Panc1 (cell line): ENCODE measurements around the gene GRAMD4. TPM values are rescaled to one million over a fixed set of nuclear protein-coding genes. Genes with fewer than 3 reads are reported as not detected.

ENCODE experiments used
- ATAC-seq: fragments of 200-7000 bp; cut with Tn5 transposase; 2 replicates; pipeline ENCODE4 v1.9.1; 2020; ENCODE audit warnings: mild to moderate bottlenecking, moderate library complexity
- BruUV-seq: library from RNA; stranded (reverse); fragments of 400-500 nt; replicated peaks from 2 replicates; lab custom pipeline; 2021; lab: Mats Ljungman, UMichigan
- CTCF ChIA-PET: fragments of 300-600 bp; sonication (Branson Sonifier 250); formaldehyde crosslinking; loops from one replicate; lab custom pipeline; 2022; ENCODE audit warnings: antibody characterized with exemption; lab: Charles Lee
- POLR2A ChIA-PET: fragments of 300-600 bp; sonication (Branson Sonifier 250); formaldehyde crosslinking; loops from one replicate; lab custom pipeline; 2022; ENCODE audit warnings: antibody characterized with exemption; lab: Charles Lee
- DNase-seq: peaks from one replicate; pipeline ENCODE4 v3.0.0-alpha.2; 2010; ENCODE audit warnings: low read depth, low spot score
- H3K27ac ChIP-seq: 2 replicates; pipeline ENCODE4 v1.5.1; 2011; ENCODE audit warnings: mild to moderate bottlenecking, low read length, inconsistent platforms
- H3K27me3 ChIP-seq: fragments of 200-500 bp; sonication (Bioruptor generic); 2 replicates; pipeline ENCODE4 v1.6.0; 2014; ENCODE audit warnings: low read length, inconsistent platforms; ENCODE audit not compliant: control insufficient read depth, insufficient read depth
- H3K36me3 ChIP-seq: fragments of 200-500 bp; sonication (Bioruptor generic); 2 replicates; pipeline ENCODE4 v1.5.1; 2014; ENCODE audit warnings: inconsistent platforms, mild to moderate bottlenecking, low read length, moderate library complexity; ENCODE audit not compliant: control insufficient read depth, insufficient read depth
- H3K4me1 ChIP-seq: 2 replicates; pipeline ENCODE4 v1.5.1; 2011; ENCODE audit warnings: inconsistent platforms, mild to moderate bottlenecking, low read length, moderate library complexity; ENCODE audit not compliant: control insufficient read depth, insufficient read depth
- H3K4me3 ChIP-seq, 2 experiments: 2 replicates each; pipeline ENCODE4 v1.5.1; 2011 to 2012; ENCODE audit warnings: low read depth in 2 of 2, low read length in 2 of 2, mild to moderate bottlenecking in 2 of 2, inconsistent platforms in 1 of 2, moderate library complexity in 1 of 2
- H3K9me3 ChIP-seq: fragments of 200-500 bp; sonication (Bioruptor generic); 2 replicates; pipeline ENCODE4 v1.5.1; 2014; ENCODE audit warnings: low read depth, mild to moderate bottlenecking, inconsistent platforms, low read length, moderate library complexity; ENCODE audit not compliant: control insufficient read depth, insufficient read depth
- POLR2AphosphoS5 ChIP-seq: IDR thresholded peaks from 2 replicates; pipeline ENCODE4 v1.6.1; 2012; ENCODE audit warnings: mild to moderate bottlenecking, low read depth, low read length, moderate library complexity
- SIN3A ChIP-seq: IDR thresholded peaks from 2 replicates; pipeline ENCODE4 v1.6.1; 2012; ENCODE audit warnings: low read depth, mild to moderate bottlenecking, low read length, moderate library complexity, borderline replicate concordance; ENCODE audit not compliant: insufficient read depth
- TCF7L2 ChIP-seq: IDR thresholded peaks from 2 replicates; pipeline ENCODE4 v1.6.1; 2011; ENCODE audit warnings: mild to moderate bottlenecking, low read depth, low read length, inconsistent platforms
- in situ Hi-C: cut with HindIII; loops from 2 replicates; pipeline ENCODE4 v1.10.0; 2016; ENCODE audit warnings: low sequenced_read_pairs, low pct_unique_long_range_greater_than_20kb
- intact Hi-C: fragments of 100-400 bp; cut with micrococcal nuclease; formaldehyde crosslinking; loops from one replicate; pipeline ENCODE4 v1.10.0; 2022; ENCODE audit not compliant: unreplicated experiment
- total RNA-seq: library from RNA; stranded (reverse); gene quantifications from one replicate; pipeline ENCODE4 v1.2.1, GENCODE V29; 2021; ENCODE audit not compliant: unreplicated experiment
- TF ChIP-seq, protein P1 (sequence below): fragments of 450-650 bp; IDR thresholded peaks from 2 replicates; pipeline ENCODE4 v1.5.1; 2017; ENCODE audit warnings: mild to moderate bottlenecking
- TF ChIP-seq, protein P2 (sequence below), 2 experiments: IDR thresholded peaks; 2 replicates each; pipeline ENCODE4 v1.6.1; 2011 to 2012; ENCODE audit warnings: low read depth in 2 of 2, control low read depth in 1 of 2, low read length in 1 of 2, mild to moderate bottlenecking in 1 of 2, moderate library complexity in 1 of 2; ENCODE audit not compliant: insufficient read depth in 1 of 2

Gene GRAMD4
- total RNA-seq, 1 experiment from 2014 or later, result 30.8 TPM

DNA sequence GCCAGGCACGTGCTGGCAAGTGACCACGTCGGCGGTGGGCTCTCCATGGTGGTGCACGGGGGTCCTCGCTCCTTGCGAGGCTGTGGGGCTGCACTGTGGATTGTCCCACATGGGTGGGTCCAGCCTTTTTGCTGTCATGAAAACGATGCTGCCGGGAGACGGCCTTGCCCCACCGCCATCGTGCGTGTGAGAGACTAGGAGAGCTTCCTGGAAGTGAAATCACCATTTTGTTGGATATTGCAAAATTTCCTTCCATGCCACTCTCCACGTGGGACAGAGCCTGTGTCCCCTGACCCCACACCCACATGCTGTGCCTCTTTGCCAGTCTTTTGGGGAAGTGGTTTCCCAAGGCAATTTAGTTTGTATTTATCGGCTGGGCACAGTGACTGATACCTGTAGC lies 18.2 kb upstream of the GRAMD4 start:
- no TSS peak for BruUV-seq
- DNase-seq (no peak), ATAC-seq (no peak)
- in situ Hi-C loops (no loop called here), intact Hi-C loops (no loop called here)
- Histone ChIP-seq H3K36me3 (no peaks in the 10 kb centered on the region), H3K27ac (no peak overlapping the region), H3K4me3 (no peak overlapping the region), H3K27me3 (no peaks in the 10 kb centered on the region), H3K4me1 (no peaks in the 10 kb centered on the region), H3K9me3 (no peaks in the 10 kb centered on the region)
- CTCF ChIA-PET, result no interaction called here
- POLR2A ChIA-PET, result no interaction called here
- TF ChIP-seq, protein P1, sequence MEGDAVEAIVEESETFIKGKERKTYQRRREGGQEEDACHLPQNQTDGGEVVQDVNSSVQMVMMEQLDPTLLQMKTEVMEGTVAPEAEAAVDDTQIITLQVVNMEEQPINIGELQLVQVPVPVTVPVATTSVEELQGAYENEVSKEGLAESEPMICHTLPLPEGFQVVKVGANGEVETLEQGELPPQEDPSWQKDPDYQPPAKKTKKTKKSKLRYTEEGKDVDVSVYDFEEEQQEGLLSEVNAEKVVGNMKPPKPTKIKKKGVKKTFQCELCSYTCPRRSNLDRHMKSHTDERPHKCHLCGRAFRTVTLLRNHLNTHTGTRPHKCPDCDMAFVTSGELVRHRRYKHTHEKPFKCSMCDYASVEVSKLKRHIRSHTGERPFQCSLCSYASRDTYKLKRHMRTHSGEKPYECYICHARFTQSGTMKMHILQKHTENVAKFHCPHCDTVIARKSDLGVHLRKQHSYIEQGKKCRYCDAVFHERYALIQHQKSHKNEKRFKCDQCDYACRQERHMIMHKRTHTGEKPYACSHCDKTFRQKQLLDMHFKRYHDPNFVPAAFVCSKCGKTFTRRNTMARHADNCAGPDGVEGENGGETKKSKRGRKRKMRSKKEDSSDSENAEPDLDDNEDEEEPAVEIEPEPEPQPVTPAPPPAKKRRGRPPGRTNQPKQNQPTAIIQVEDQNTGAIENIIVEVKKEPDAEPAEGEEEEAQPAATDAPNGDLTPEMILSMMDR, result no peak
- TF ChIP-seq, protein P2, sequence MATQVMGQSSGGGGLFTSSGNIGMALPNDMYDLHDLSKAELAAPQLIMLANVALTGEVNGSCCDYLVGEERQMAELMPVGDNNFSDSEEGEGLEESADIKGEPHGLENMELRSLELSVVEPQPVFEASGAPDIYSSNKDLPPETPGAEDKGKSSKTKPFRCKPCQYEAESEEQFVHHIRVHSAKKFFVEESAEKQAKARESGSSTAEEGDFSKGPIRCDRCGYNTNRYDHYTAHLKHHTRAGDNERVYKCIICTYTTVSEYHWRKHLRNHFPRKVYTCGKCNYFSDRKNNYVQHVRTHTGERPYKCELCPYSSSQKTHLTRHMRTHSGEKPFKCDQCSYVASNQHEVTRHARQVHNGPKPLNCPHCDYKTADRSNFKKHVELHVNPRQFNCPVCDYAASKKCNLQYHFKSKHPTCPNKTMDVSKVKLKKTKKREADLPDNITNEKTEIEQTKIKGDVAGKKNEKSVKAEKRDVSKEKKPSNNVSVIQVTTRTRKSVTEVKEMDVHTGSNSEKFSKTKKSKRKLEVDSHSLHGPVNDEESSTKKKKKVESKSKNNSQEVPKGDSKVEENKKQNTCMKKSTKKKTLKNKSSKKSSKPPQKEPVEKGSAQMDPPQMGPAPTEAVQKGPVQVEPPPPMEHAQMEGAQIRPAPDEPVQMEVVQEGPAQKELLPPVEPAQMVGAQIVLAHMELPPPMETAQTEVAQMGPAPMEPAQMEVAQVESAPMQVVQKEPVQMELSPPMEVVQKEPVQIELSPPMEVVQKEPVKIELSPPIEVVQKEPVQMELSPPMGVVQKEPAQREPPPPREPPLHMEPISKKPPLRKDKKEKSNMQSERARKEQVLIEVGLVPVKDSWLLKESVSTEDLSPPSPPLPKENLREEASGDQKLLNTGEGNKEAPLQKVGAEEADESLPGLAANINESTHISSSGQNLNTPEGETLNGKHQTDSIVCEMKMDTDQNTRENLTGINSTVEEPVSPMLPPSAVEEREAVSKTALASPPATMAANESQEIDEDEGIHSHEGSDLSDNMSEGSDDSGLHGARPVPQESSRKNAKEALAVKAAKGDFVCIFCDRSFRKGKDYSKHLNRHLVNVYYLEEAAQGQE (IDR thresholded peaks at IDR 0.05; ENCODE audit: insufficient read depth in 1 of 2, low read depth in 2 of 2, low read length in 1 of 2), result no peak
- TF ChIP-seq SIN3A (no peak), TCF7L2 (no peak), POLR2AphosphoS5 (no peak)

DNA sequence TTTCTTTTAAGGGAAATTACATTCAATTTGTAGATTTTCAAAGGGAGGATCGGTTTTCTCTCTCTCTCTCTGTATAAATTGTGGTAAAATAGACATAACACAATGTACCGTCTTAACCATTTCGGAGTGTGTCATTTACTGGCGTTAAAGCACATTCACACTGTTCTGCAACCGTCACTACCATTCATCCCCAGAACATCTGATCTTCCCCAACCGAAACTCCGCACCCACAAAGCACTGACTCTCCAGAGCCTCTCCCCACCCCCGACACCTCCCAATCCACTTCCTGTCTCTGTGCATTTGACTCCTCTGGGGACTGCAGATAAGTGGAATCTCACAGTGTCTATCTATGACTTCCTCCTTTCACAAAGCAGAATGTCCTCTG lies 15.9 kb upstream of the GRAMD4 start:
- ChIA-PET POLR2A (no interaction called here), CTCF (no interaction called here)
- DNase-seq (no peak), ATAC-seq (no peak)
- Histone ChIP-seq H3K27me3 (no peaks in the 10 kb centered on the region), H3K36me3 (no peaks in the 10 kb centered on the region), H3K4me3 (no peak overlapping the region), H3K27ac (no peak overlapping the region), H3K4me1 (no peaks in the 10 kb centered on the region), H3K9me3 (no peaks in the 10 kb centered on the region)
- in situ Hi-C loops (no loop called here), intact Hi-C loops (no loop called here)
- TF ChIP-seq, protein P1, result no peak
- TF ChIP-seq POLR2AphosphoS5, result no peak
- no peak for TF ChIP-seq TCF7L2
- TF ChIP-seq, protein P2 (IDR thresholded peaks at IDR 0.05; ENCODE audit: insufficient read depth in 1 of 2, low read depth in 2 of 2, low read length in 1 of 2), result no peak
- no peak for TF ChIP-seq SIN3A
- BruUV-seq, result no TSS peak
